T follicular helper cell (primary cell): ENCODE results near the gene ABCG2.

ENCODE experiments used
- DNase-seq: peaks from one replicate; pipeline ENCODE4 v3.0.0-alpha.2; 2020; ENCODE audit warnings: low read depth
- total RNA-seq, 2 experiments: gene quantifications; one replicate each; lab custom pipeline; 2026; lab: John Stamatoyannopoulos, UW

ABCG2 gene
- total RNA-seq: 1.1 to 1.3 reads per million in 2 experiments

GRCh38 chr4:88158489-88159228 lies at the start of gene ABCG2:
ABCG2 (minus strand) TSS chr4:88158639; CDS start chr4:88139995, 18,644 bp downstream.
- DNase-seq: no peak

DNA sequence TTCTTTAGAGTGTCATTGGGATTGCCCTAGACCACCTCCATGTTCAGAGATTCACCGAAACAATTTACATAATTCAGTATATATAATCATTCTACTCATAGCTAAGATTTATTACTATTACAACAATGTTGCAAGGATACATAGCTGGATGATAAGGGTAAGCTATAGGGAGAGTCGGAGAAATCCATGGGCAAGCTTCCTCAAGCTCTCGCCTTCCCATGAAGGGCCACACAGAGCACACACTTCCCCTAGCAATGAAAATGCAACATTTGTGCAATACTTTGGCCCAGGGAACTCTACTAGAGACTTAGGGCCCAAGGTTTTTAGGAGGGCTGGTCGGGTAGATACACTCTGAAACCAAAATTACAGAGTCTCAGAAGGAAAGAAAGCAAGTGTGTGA lies 49.7 kb upstream of the ABCG2 start:
- no peak for DNase-seq

DNA sequence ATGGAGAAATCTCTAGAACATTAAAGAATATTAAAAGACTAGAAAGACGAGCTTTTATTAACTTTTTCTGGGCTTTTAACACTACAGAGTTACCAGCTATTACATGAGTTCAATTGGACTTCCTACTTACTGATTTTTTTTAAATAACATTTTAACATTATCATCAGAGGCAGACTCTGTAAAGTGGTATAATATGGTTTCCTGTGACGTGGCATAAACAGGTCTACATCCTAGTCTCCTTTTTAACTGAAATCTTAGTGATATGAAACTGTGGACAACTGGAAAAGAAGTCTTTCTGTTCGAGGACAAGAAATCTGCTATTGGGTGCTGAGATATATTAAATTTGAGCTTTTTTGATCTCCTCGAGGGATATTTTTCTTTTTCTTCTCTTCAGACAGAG lies 48.7 kb upstream of the ABCG2 start:
- DNase-seq: no peak

DNA sequence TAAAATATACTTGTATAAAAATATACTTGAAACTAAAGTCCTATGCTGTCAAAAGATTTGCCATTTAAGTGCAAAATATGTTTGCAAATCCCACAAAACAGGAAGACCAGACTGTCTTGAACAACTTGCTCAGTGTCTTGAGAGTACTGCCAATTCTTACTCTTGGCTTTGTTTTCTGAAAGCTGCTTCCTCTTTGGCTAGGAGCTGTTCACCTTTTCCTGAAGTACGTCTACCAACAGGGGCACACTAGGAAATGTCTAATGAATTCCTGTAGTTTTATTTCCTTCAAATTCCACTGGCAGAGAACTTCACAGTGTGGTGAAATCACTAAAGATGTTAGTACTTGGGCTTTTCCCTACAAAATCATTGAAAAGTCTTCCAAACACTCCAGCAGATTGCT lies 46.4 kb upstream of the ABCG2 start:
- no peak for DNase-seq

DNA sequence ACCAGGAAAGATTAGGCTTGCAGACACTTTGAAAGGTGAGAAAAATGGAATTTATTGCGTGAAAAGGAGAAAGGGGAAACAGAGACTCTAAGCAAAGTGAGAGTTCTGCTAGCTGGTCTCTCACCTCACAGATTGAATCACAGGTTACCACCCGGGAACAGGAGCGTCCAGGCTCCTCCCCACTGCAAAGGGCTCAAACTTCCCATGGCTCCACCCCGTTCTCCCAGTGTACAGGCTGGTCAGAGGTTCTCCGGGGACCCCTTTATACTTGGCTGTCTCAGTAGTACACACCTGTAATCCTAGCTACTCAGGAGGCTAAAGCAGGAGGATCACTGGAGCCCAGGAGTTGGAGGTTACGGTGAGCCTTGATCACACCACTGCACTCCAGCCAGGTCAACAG lies 44.0 kb upstream of the ABCG2 start:
- no peak for DNase-seq

DNA sequence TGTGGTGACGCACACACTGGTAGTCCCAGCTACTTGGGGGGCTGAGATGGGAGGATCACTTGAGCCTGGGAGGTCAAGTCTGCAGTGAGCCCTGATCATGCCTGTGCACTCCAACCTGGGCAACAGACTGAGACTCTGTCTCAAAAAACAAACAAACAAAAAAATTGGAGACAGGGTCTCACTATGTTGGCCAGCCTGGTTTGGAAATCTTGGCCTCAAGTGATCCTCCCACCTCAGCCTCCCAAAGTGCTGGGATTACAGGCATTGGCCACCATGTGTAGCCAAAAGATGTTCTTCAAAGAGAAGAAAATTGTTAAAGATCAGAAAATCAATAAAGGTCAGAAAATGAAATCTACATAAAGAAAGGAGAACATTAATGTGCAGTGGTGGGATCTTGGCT lies 41.7 kb upstream of the ABCG2 start:
- no peak for DNase-seq

DNA sequence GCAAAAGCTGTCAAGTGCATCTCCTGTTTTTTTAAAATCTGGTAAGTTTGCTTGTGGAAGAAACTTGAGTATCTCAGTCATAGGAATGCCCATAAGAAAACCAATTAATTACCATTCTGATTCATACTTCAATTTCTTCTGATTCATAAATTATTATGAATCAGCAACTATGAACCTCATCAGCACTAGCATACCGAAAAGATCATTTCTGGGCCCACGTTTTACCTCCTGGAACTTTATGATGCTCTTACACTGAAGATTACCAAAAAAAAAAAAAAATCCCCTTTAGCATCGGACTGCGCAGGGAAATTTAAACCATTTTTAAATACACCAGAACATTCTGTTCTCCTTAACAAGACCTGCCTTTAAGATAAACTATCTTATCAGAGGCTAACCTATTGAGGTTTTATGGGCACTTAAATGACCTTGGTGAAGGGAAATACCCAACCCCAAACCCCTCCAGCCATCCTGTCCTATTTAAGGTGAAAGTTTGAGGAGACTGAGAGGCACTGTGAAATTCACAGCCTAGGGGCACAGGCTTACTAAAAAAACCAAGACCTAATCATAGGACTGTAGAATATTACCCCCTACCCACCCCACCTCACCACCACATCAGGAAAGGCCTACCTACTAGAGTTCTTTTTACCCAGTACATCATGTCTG lies 38.2 kb upstream of the ABCG2 start:
- DNase-seq: no peak

GRCh38 chr4:88196013-88196365 lies 37.5 kb upstream of the ABCG2 start:
- DNase-seq: no peak

GRCh38 chr4:88195328-88196012 lies 37.0 kb upstream of the ABCG2 start:
- DNase-seq: no peak

- no peak for DNase-seq
Observed at GRCh38 chr4:88191404-88191803, 33.0 kb upstream of the ABCG2 start.

- no peak for DNase-seq
Observed at GRCh38 chr4:88189881-88190585, 31.6 kb upstream of the ABCG2 start.

GRCh38 chr4:88189418-88189738 lies 30.9 kb upstream of the ABCG2 start:
- DNase-seq: no peak

DNA sequence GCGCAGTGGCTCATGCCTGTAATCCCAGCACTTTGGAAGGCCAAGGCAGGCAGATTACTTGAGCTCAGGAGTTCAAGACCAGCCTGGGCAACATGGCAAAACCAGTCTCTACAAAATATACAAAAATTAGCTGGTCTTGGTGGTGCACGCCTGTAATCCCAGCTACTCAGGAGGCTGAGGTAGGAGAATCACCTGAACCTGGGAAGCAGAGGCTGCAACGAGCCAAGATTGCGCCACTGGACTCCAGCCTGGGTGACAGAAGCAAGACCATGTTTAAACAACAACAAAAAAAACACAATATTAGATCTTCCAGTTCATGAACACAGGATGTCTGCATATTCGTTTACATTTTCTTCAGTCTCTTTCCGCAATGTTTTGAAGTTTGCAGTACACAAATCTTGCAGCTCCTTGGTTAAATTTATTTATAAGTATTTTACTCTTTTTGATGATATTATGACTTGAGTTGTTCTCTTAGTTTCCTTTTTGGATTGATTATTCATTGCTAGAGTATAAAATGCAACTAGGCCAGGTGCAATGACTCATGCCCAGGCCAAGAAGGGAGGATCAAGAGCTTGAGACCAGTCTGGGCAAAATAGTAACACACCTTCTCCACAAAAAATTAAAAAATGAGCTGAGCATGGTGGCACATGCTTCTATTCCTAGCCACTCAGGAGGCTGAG lies 30.4 kb upstream of the ABCG2 start:
- DNase-seq: no peak

DNA sequence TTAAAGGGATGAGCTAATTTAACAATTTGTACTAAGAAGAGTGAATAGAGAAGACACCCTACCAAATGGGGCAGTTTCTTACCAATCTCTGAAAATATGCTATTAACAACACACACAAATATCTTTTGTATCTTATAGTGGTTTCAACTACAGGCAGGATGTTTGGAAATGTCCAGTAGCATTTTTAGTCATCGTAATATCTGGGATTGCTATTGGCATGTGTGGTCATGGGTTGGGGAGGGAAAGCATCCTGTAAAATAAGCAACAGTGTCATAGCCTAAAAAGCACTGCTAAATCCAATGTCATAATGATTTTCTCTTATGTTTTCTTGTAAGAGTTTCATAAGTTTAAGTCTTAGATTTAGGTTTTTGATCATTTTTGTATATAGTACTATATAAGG lies 29.3 kb upstream of the ABCG2 start:
- no peak for DNase-seq

- no peak for DNase-seq
Observed at GRCh38 chr4:88185906-88186305, 27.5 kb upstream of the ABCG2 start.

GRCh38 chr4:88179261-88179660 lies 20.8 kb upstream of the ABCG2 start:
- no peak for DNase-seq

GRCh38 chr4:88178626-88179231 lies 20.3 kb upstream of the ABCG2 start:
- no peak for DNase-seq

DNA sequence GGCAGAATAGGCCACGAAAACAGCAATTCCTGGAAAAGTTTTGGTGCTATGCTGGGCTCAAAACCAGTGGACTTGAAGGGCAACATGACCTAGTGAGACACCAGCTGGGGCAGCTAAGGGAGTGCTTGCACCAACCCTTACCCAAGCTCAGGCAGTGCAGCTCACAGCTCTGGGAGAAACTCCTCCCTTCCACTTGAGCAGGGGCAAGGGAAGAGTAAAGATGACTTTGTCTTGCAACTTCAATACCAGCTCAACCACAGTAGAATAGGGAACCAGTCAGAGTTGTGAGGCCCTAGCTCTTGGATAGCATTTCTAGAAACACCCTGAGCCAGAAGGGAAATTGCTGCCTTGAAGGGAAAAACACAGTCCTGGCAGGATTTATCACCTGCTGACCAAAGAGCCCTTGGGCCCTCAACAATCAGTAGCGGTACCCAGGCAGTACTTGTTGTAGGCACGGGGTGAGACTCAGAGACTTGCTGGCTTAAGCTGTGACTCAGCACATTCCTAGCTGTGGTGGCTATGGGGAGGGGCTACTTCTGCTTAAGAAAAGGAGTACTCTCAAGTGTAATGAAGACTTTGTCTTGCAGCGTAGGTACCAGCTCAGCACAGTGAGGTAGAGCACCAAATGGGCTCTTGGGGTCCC lies 19.7 kb upstream of the ABCG2 start:
- no peak for DNase-seq

GRCh38 chr4:88172987-88173386 lies 14.5 kb upstream of the ABCG2 start:
- no peak for DNase-seq

GRCh38 chr4:88171206-88171605 lies 12.8 kb upstream of the ABCG2 start:
- no peak for DNase-seq

GRCh38 chr4:88169298-88169697 lies 10.9 kb upstream of the ABCG2 start:
- DNase-seq: no peak
